ENCODE data around the gene LCE7A.
A peak's percentile ranks its signal among the peaks of the same experiment; 100 is the strongest.

LCE7A gene

DNA sequence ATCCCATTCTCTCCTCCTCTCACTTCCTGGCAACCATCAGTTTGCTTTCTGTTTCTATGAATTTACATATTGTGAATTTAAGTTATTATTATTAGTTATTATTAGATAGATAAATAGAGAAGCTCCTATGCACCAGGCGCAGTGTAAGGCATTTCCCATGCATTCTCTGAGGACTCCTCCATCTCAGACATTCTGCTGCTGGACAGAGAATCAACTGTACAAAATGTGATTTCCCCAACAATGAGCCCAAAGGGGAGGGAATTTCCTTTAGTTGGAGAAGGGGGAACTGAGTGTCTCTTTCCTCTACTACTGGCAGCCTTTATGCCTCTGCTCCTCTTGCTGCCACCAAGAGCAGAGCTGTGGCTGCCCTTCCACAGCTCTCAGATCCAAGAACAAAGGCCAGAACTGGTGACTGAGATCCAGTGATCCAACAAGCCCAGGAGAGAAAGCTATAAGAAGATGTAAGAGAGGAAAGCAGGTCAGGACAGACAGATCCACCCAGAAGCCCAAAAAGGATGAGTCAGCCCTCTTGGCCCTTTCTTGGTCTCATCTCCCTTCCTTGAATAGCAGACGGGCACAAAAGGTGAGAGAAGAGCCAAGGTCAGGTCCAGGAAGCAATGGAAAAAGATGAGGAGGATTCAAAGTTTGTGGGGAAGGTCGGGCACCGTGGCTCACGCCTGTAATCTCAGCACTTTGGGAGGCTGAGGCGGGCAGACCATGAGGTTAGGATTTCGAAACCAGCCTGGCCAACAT, 45.1 kb downstream of the LCE7A start:
- TF ChIP-seq, protein P1, sequence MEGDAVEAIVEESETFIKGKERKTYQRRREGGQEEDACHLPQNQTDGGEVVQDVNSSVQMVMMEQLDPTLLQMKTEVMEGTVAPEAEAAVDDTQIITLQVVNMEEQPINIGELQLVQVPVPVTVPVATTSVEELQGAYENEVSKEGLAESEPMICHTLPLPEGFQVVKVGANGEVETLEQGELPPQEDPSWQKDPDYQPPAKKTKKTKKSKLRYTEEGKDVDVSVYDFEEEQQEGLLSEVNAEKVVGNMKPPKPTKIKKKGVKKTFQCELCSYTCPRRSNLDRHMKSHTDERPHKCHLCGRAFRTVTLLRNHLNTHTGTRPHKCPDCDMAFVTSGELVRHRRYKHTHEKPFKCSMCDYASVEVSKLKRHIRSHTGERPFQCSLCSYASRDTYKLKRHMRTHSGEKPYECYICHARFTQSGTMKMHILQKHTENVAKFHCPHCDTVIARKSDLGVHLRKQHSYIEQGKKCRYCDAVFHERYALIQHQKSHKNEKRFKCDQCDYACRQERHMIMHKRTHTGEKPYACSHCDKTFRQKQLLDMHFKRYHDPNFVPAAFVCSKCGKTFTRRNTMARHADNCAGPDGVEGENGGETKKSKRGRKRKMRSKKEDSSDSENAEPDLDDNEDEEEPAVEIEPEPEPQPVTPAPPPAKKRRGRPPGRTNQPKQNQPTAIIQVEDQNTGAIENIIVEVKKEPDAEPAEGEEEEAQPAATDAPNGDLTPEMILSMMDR (IDR thresholded peaks at IDR 0.05; ENCODE audit: low read depth, low read length) = no peak
- DNase-seq (ENCODE audit: extremely low read depth, low read depth) = no peak

DNA sequence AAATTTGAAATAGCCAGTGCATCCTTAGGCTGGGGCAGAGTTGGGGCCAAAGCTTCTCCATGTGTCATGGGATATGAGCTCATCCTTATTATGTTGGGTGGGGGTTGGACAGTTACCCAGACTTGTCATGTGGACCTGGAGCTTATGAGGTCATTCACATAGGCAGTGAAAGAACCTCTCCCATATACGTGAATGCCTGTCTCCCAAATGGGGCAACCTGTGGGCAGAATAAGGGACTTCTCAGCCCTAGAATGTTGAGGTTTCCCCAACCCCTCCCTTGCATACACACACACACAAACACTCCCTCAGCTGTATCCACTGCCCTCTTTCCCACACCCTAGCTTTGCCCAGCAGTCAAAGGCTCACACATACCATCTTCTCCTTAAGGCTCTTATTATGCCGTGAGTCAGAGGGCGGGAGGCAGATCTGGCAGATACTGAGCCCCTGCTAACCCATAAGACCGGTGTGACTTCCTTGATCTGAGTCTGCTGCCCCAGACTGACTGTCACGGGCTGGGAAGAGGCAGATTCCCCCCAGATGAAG, 46.3 kb downstream of the LCE7A start:
- TF ChIP-seq, protein P1 (IDR thresholded peaks at IDR 0.05; ENCODE audit: low read depth, low read length) = no peak
- peak; percentile 60 for DNase-seq (ENCODE audit: extremely low read depth, low read depth)

DNA sequence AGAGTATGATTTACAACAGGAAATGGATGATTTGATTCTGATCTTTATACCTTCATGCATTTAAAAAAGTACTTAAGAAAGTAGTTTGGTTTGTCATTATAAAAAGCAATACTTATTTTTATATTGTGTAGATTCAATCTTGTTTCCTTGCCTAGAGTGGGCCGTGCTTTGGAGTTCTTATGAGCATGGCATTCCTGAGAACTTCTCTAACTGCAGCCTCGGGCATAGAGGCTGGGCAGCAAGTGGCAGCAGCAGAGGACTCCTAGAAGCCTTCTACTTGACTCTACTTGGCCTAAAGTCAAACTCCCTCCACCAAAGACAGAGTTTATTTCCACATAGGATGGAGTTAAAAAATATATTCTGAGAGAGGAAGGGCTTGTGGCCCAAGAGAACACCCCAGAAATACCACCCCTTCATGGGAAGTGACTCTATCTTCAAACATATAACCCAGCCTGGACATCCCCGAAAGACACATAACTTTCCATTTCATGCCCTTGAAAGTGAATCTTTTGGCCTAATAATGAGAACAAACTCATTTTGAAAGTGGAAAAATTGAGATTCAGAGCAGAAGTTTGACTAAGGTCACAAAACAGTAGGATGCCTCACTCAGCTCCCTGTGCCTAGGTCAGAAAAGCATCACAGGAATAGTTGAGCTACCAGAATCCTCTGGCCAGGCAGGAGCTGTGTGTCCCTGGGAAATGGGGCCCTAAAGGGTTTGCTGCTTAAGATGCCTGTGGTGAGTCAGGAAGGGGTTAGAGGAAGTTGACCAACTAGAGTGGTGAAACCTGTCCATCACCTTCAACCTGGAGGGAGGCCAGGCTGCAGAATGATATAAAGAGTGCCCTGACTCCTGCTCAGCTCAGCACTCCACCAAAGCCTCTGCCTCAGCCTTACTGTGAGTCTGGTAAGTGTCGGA, 48.1 kb downstream of the LCE7A start, which contains the start of gene IVL:
TSS of gene IVL (plus strand) at position 861 of the 916 bp plus-strand sequence. CDS start 1,252 bp downstream, outside the sequence.
- TF ChIP-seq, protein P1 (IDR thresholded peaks at IDR 0.05; ENCODE audit: low read depth, low read length) = no peak
- no peak for DNase-seq (ENCODE audit: extremely low read depth, low read depth)

DNA sequence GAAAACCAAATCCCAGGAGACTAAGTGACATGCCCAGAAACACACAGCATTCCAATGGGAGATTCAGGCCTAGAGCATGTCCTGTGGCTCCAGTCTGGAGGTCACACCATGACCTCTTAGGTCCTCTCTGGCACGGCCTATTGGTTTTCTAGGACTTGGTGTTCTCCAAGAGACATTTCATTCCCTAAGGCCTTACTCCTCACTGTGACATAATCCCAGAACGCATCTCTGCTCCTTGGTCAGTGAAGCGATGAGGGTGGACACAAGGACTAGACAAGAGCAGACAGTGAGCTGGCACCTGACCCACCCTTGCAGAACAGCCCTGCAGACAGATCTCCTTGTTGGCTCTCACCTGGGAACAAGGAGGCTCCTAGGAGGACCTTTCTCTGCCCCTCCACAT, 49.4 kb downstream of the LCE7A start:
- DNase-seq (ENCODE audit: extremely low read depth, low read depth) = no peak
- TF ChIP-seq, protein P1 (IDR thresholded peaks at IDR 0.05; ENCODE audit: low read depth, low read length) = no peak

Data from AG09319 (cell line).